ENCODE measurements around the gene SUN3. TPM values are rescaled to one million over a fixed set of nuclear protein-coding genes. Genes with fewer than 3 reads are reported as not detected.

Gene SUN3
- total and polyA plus RNA-seq, 10 of the 15 experiments (the other 5 are each of a cell fraction or from before 2014, with no cell fraction given), result 0.29 to 0.48 TPM; not detected in 8

DNA sequence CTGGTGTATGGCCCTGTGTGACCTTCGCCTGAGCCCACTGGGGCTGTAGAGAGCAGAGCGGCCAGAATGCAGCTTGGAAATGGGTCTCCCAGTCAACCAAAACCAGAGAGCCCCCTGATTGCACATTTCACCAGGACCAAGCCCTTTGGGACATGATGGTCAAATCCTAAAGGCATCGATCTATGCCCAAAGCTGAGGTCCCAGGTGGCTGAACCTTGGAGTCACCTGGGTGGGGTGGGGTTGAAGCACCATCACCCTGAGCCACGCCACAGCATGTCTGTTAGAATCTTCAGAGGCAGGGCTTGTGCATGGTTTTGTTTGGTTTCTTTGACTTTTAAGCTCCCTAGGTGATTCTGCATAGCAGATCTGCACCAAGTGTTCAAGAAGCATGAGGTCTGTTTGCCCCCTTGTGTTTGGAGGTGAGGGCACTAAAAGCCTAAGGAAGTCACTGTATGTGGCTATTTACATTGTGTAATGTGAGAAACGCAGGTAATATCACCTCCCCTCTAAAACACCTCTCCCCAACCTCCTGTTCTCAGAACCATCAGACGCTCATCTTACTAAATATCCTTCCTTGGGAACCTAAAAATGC lies 90.2 kb downstream of the SUN3 start (continued):
- TF ChIP-seq, protein P1, sequence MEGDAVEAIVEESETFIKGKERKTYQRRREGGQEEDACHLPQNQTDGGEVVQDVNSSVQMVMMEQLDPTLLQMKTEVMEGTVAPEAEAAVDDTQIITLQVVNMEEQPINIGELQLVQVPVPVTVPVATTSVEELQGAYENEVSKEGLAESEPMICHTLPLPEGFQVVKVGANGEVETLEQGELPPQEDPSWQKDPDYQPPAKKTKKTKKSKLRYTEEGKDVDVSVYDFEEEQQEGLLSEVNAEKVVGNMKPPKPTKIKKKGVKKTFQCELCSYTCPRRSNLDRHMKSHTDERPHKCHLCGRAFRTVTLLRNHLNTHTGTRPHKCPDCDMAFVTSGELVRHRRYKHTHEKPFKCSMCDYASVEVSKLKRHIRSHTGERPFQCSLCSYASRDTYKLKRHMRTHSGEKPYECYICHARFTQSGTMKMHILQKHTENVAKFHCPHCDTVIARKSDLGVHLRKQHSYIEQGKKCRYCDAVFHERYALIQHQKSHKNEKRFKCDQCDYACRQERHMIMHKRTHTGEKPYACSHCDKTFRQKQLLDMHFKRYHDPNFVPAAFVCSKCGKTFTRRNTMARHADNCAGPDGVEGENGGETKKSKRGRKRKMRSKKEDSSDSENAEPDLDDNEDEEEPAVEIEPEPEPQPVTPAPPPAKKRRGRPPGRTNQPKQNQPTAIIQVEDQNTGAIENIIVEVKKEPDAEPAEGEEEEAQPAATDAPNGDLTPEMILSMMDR (IDR thresholded peaks at IDR 0.05 in 2 of 3, conservative IDR thresholded peaks at IDR 0.05 in 1 of 3; ENCODE audit: control insufficient read depth in 2 of 3, extremely low read depth in 1 of 3, insufficient read depth in 1 of 3, low read depth in 3 of 3, low read length in 3 of 3), result peak in 2 of 3 experiments; percentile 15 to 35; a peak in 1 of 6 replicates
- no peak for TF ChIP-seq STAT3 (IDR thresholded peaks at IDR 0.05; ENCODE audit: low read depth, low read length)
- peak; percentile 23; the same call in 1 of the 2 replicates for TF ChIP-seq SMC3 (IDR thresholded peaks at IDR 0.05; ENCODE audit: borderline replicate concordance, low read length)
- no peak for TF ChIP-seq TBL1XR1 (IDR thresholded peaks at IDR 0.05; ENCODE audit: low read depth, low read length)
- no peak for TF ChIP-seq IKZF2 (IDR thresholded peaks at IDR 0.05)

DNA sequence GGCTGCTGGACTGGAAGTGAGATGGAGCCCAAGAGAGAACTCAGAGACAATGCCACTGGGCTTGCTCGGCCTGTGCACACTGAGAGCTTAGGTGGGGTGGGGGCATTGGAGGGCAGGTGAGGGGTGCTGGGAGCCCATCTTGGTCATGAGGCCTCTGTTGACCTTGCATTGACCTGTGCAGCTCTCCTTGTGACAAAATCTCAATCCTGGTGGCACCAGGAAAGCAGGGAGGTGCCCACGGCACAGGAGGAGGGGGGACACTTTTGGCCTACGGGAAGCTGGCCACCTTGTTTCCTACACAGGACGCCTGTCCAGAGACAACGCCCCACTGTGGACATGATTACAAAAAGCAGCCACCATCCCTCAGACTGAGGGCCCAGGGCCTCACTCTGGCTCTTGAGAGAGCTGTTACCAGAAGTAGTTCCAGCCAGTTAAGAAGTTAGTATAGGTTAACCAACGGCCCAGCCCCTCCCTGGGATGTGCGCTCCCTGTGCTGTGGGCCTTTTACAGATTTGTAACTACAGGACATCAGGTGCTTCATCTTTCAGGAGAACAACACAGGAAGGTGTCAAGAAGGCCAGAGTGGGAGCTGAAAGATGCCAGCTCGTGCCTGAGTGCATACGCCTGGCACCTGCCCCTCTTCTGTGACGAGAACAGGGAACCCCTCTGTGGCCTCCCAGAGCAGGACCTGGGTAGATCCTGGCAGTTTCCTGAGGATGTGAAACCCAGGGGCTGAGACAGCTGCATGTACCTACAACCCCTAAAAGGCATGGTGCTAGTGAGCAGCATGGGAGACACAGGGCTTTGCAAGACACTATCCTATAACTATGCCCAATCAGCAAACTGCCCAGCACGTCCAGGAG lies 91.0 kb downstream of the SUN3 start:
- CTCF ChIA-PET, result interaction anchor here (0.8 to 2.3 kb wide), 14 partner anchors 9 to 671 kb away, joined by 3 to 11 read pairs (median 4); no protein-coding TSS in a partner anchor
- in situ Hi-C loops (cut with MboI) (loop anchor here (25.0 kb wide), 1 partner anchor 1824 kb away; the partner anchor contains the start of gene VWC2), intact Hi-C loops (cut with micrococcal nuclease; ENCODE audit: unreplicated experiment) (loop anchor here (1.0 to 5.0 kb wide), 3 partner anchors 147 to 672 kb away; no protein-coding TSS in a partner anchor)
- H3K4me1 ChIP-seq (ENCODE audit: control insufficient read depth, insufficient read depth, low read length), result peaks cover 28% of the 10 kb centered on the region
- H3K9ac ChIP-seq (ENCODE audit: control insufficient read depth, insufficient read depth, low read length), result peak overlapping the region; percentile 28
- peak overlapping the region; percentile 9; the same call in 1 of the 2 replicates for H3K4me3 ChIP-seq
- SMC1A ChIA-PET (ENCODE audit: uncharacterized antibody, unreplicated experiment), result interaction anchor here (0.9 to 2.4 kb wide), 6 partner anchors 7 to 173 kb away, joined by 3 to 13 read pairs (median 4); no protein-coding TSS in a partner anchor
- DNase-seq (ENCODE audit: low read depth, low spot score), result peak; percentile 31
- H3K27me3 ChIP-seq (replicated peaks in 1 of 2; ENCODE audit: control insufficient read depth in 2 of 2, insufficient read depth in 2 of 2, low read length in 1 of 2), result peaks cover 0 to 1% of the 10 kb centered on the region in 2 experiments; a peak in 2 of 4 replicates
- 14% methylated on average over 11 of the region's 11 CpGs for WGBS (ENCODE audit: insufficient coverage, insufficient replicate concordance, low lambda C conversion rate, missing lambda C conversion rate)
- H3K4me2 ChIP-seq (ENCODE audit: control insufficient read depth, insufficient read depth), result peak overlapping the region; percentile 92
- no peaks in the 10 kb centered on the region for H3K9me3 ChIP-seq (replicated peaks; ENCODE audit: control insufficient read depth, insufficient read depth, low read length)
- no peak overlapping the region for H2AFZ ChIP-seq (ENCODE audit: control insufficient read depth, low read depth, low read length)
- RAD21 ChIA-PET (ENCODE audit: unreplicated experiment), result interaction anchor here (0.9 to 3.0 kb wide), 4 partner anchors 9 to 170 kb away, joined by 3 to 17 read pairs (median 3); partner anchors contain the start of gene PKD1L1
- no peaks in the 10 kb centered on the region for H3K79me2 ChIP-seq (ENCODE audit: control insufficient read depth, insufficient read depth, low read length)
- peak; percentile 54 for ATAC-seq
- no TSS peak for BruUV-seq (replicated peaks)
- H4K20me1 ChIP-seq (ENCODE audit: control insufficient read depth, insufficient read depth), result no peaks in the 10 kb centered on the region
- FAIRE-seq, result peak; percentile 87
- H3K27ac ChIP-seq (ENCODE audit: control insufficient read depth, insufficient read depth), result peak overlapping the region; percentile 68
- no peaks in the 10 kb centered on the region for H3K36me3 ChIP-seq (ENCODE audit: control insufficient read depth in 2 of 2, insufficient read depth in 2 of 2, low read length in 1 of 2)
- POLR2A ChIA-PET, result no interaction called here
- 0 out of 2 replicates have a peak, but pooled peaks have one; percentile 13 for TF ChIP-seq YY1 (IDR thresholded peaks at IDR 0.05; ENCODE audit: low read depth, low read length)
- TF ChIP-seq, protein P2, sequence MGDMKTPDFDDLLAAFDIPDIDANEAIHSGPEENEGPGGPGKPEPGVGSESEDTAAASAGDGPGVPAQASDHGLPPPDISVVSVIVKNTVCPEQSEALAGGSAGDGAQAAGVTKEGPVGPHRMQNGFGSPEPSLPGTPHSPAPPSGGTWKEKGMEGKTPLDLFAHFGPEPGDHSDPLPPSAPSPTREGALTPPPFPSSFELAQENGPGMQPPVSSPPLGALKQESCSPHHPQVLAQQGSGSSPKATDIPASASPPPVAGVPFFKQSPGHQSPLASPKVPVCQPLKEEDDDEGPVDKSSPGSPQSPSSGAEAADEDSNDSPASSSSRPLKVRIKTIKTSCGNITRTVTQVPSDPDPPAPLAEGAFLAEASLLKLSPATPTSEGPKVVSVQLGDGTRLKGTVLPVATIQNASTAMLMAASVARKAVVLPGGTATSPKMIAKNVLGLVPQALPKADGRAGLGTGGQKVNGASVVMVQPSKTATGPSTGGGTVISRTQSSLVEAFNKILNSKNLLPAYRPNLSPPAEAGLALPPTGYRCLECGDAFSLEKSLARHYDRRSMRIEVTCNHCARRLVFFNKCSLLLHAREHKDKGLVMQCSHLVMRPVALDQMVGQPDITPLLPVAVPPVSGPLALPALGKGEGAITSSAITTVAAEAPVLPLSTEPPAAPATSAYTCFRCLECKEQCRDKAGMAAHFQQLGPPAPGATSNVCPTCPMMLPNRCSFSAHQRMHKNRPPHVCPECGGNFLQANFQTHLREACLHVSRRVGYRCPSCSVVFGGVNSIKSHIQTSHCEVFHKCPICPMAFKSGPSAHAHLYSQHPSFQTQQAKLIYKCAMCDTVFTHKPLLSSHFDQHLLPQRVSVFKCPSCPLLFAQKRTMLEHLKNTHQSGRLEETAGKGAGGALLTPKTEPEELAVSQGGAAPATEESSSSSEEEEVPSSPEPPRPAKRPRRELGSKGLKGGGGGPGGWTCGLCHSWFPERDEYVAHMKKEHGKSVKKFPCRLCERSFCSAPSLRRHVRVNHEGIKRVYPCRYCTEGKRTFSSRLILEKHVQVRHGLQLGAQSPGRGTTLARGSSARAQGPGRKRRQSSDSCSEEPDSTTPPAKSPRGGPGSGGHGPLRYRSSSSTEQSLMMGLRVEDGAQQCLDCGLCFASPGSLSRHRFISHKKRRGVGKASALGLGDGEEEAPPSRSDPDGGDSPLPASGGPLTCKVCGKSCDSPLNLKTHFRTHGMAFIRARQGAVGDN (IDR thresholded peaks at IDR 0.05), result no peak
- TF ChIP-seq, protein P3, sequence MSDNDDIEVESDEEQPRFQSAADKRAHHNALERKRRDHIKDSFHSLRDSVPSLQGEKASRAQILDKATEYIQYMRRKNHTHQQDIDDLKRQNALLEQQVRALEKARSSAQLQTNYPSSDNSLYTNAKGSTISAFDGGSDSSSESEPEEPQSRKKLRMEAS (IDR thresholded peaks at IDR 0.05; ENCODE audit: low read depth, low read length), result 0 out of 2 replicates have a peak, but pooled peaks have one; percentile 28
- 0 out of 2 replicates have a peak, but pooled peaks have one; percentile 8 for TF ChIP-seq GATAD2B (conservative IDR thresholded peaks at IDR 0.05; ENCODE audit: low read depth)
- no peak for TF ChIP-seq STAT1 (conservative IDR thresholded peaks at IDR 0.05)
- peak; percentile 67; the same call in 1 of the 2 replicates for TF ChIP-seq FOXM1 (IDR thresholded peaks at IDR 0.05; ENCODE audit: low read depth, low read length)

Measured in GM12878 (cell line).